HUES6 (cell line): ENCODE measurements around the gene CELA2A.
"Not testable (repeated sequence)": the region's sequence is repeated elsewhere in the genome, so short reads cannot be mapped to it uniquely, and the experiment has no call there.

ENCODE experiments used
- H3K27ac ChIP-seq: 2 replicates; pipeline ENCODE4 v1.7.0; 2013; ENCODE audit warnings: low read depth, mild to moderate bottlenecking, low read length, inconsistent platforms
- H3K27me3 ChIP-seq: 2 replicates; pipeline ENCODE4 v1.6.1; 2013; ENCODE audit warnings: low read length; ENCODE audit not compliant: control insufficient read depth, insufficient read depth
- H3K36me3 ChIP-seq: 2 replicates; pipeline ENCODE4 v1.6.1; 2013; ENCODE audit warnings: low read length; ENCODE audit not compliant: control insufficient read depth, insufficient read depth
- H3K4me1 ChIP-seq: 2 replicates; pipeline ENCODE4 v1.6.1; 2013; ENCODE audit warnings: low read length; ENCODE audit not compliant: control insufficient read depth, insufficient read depth
- H3K4me3 ChIP-seq: 2 replicates; pipeline ENCODE4 v1.5.1; 2013; ENCODE audit warnings: low read depth, low read length
- H3K9ac ChIP-seq: one replicate; pipeline ENCODE4 v1.6.1; 2013; ENCODE audit warnings: mild to moderate bottlenecking, low read length
- H3K9me3 ChIP-seq: 2 replicates; pipeline ENCODE4 v1.6.1; 2013; ENCODE audit warnings: low read depth, low read length; ENCODE audit not compliant: control insufficient read depth, insufficient read depth

Gene CELA2A

DNA sequence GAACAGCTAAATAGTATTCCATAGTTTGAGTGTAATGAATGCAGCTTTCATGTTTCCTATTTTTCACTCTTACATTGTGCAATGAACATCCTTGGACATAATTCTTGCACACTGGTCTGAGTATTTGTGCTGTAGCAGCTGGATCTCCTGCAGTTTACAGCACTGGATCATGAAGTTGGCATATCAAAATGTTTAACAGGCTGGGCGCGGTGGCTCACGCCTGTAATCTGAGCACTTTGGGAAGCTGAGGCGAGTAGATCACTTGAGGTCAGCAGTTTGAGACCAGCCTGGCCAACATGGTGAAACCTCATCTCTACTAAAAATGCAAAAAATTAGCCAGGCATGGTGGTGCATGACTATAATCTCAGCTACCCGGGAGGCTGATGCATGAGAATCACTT lies 14.5 kb downstream of the CELA2A start:
- not testable (repeated sequence) for H3K4me1 ChIP-seq, H3K27ac ChIP-seq, H3K27me3 ChIP-seq, H3K9me3 ChIP-seq, H3K9ac ChIP-seq, H3K4me3 ChIP-seq, H3K36me3 ChIP-seq

DNA sequence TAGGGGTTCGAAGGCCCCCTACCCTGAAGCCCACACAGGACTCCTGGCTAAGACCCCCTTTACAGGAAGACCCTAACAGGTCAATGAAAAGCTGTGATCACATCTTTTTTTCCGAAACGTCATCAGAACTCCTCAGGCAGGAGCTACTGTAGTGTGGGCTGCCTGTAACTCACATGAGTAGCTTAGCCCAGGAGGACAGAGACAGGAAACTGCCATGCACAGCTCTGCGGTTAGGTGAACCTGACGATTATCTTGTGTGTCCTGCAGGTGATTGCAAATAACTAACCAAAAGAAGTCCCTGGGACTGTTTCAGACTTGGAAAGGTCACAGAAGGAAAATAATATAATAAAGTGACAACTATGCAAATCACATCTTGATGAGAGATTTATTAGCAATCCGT lies 15.2 kb downstream of the CELA2A start:
- not testable (repeated sequence) for H3K36me3 ChIP-seq, H3K27ac ChIP-seq, H3K4me3 ChIP-seq, H3K9ac ChIP-seq, H3K27me3 ChIP-seq, H3K4me1 ChIP-seq, H3K9me3 ChIP-seq

DNA sequence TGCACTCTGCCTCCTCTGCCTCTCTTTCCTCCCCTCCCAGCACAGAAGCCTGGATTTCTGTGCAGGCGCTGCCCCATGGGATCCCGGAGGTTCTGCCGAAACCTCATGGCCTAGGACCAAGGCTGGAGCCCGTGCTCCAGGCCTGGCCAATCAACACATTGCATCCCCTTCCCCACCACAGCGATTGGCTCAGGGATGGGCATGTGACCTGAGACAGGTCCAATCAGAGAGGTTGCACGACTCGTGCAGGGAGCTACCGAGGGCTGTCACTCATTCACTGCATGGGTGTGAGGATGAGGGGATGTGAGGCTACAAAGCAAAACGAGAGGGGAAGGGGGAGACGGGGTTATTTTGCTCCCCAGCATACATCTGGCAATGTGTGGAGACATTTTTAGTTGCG lies 16.1 kb downstream of the CELA2A start:
- Histone ChIP-seq H3K27me3 (no peaks in the 10 kb centered on the region), H3K4me3 (no peak overlapping the region), H3K27ac (no peak overlapping the region), H3K4me1 (no peaks in the 10 kb centered on the region), H3K9me3 (no peaks in the 10 kb centered on the region), H3K36me3 (no peaks in the 10 kb centered on the region), H3K9ac (no peak overlapping the region)

GRCh38 chr1:15475752-15476314 lies 19.3 kb downstream of the CELA2A start, which contains the start of gene CELA2B:
CELA2B (plus strand) TSS chr1:15476104; CDS start chr1:15476126, 22 bp downstream.
- no peaks in the 10 kb centered on the region for H3K9me3 ChIP-seq
- no peaks in the 10 kb centered on the region for H3K36me3 ChIP-seq
- no peaks in the 10 kb centered on the region for H3K27me3 ChIP-seq
- H3K27ac ChIP-seq, result no peak within 1 kb of the TSS
- H3K4me3 ChIP-seq, result no peak within 1 kb of the TSS
- H3K9ac ChIP-seq, result no peak within 1 kb of the TSS
- no peaks in the 10 kb centered on the region for H3K4me1 ChIP-seq

DNA sequence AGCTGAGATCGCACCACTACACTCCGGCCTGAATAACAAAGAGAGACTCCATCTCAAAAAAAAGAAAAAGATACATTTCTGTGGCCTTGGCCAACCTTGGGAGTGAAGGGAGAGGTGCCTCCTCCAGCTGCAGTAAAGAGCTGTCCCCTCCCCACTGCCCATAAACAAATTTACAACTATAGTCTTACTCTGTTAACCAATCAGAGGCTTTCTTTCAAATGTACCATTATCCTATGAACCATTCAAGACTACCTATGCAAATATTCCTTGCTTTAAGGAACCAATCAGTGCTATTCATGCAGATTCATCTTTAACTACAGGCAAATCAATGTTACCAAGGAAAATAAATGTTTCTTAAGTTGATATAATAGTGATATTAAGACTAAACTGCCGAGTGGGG lies 20.4 kb downstream of the CELA2A start:
- H3K9me3 ChIP-seq, result no peaks in the 10 kb centered on the region
- H3K27me3 ChIP-seq, result no peaks in the 10 kb centered on the region
- no peaks in the 10 kb centered on the region for H3K4me1 ChIP-seq
- no peak overlapping the region for H3K9ac ChIP-seq
- no peaks in the 10 kb centered on the region for H3K36me3 ChIP-seq
- no peak overlapping the region for H3K27ac ChIP-seq
- H3K4me3 ChIP-seq, result no peak overlapping the region

DNA sequence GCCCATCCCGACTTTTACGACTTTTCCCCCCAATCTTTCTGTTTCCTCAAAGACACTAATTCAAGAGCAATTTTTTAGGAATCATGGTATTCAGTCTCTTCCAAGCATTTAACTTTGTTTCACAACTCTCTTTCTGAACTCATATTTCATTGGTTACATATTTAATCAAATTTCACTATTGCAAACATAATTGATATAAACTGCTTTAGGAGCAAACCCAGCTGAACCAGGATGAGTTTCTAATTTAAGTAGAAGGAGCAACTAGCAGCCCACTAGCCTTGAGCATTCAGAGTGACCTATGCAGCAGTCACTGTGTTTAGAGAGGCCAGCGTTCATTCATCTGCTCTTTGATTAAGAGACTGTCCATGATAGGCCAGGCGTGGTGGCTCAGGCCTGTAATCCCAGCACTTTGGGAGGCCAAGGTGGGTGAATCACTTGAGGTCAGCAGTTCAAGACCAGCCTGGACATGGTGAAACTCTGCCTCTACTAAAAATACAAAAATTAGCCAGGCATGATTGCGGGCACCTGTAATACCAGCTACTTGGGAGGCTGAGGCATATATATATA lies 21.2 kb downstream of the CELA2A start:
- H3K9ac ChIP-seq, result no peak overlapping the region
- no peak overlapping the region for H3K27ac ChIP-seq
- no peaks in the 10 kb centered on the region for H3K36me3 ChIP-seq
- no peaks in the 10 kb centered on the region for H3K9me3 ChIP-seq
- no peak overlapping the region for H3K4me3 ChIP-seq
- H3K27me3 ChIP-seq, result no peaks in the 10 kb centered on the region
- H3K4me1 ChIP-seq, result no peaks in the 10 kb centered on the region

DNA sequence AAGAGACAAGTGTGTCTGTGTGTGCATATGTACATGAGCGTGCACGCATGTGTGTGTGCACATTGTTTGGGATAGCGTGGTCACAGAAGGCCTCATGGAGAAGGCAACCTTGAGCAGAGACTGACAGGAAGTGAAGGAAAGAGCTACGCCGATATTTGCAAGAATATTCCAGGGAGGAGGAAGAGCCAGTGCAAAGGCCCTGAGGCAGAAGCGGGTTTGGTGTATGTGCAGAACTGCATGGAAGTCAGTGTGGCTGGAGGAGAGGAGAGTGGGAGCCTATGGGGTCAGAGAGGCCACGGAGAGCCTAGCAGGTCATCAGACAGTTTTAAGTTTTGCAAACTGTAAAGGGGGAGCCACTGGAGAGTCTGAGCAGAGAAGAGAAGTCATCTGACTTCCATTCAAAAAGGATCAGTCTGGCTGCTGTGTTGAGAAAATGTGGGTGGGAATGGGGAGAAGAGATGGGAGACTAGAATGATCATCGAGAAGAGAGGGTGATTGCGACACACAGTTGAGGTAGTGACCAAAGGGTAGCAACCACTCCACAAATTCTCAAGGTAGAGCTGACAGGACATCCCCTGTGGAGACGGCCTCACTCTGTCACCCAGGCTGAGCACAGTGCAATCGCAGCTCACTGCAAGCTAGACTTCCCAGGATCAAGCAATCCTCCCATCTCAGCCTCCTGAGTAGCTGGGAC lies 23.3 kb downstream of the CELA2A start:
- Histone ChIP-seq H3K27ac (no peak overlapping the region), H3K4me1 (no peaks in the 10 kb centered on the region), H3K4me3 (no peak overlapping the region), H3K9ac (no peak overlapping the region), H3K9me3 (no peaks in the 10 kb centered on the region), H3K36me3 (no peaks in the 10 kb centered on the region), H3K27me3 (no peaks in the 10 kb centered on the region)

DNA sequence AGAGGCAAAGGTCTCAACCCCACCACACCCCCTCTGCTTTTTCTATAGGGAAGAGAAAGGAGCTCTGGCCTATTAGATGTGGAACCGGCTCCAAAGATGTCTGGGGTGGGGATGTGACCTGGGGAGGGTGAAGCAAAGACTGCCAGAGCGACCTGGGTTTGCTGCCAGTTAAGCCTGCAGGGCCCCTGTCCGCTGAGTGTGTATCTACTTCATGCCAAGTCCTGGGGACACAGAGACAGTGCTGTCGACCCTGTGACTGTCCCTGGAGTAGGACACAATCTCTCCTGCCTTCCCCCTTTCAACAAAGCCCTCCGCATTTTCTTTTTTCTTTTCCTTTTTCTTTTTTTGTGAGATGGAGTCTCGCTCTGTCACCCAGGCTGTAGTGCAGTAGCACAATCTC lies 25.9 kb downstream of the CELA2A start:
- H3K27me3 ChIP-seq, H3K36me3 ChIP-seq, H3K9me3 ChIP-seq, H3K9ac ChIP-seq, H3K27ac ChIP-seq, H3K4me1 ChIP-seq, H3K4me3 ChIP-seq: not testable (repeated sequence)

GRCh38 chr1:15482983-15483543 lies 26.5 kb downstream of the CELA2A start:
- not testable (repeated sequence) for H3K4me3 ChIP-seq, H3K27me3 ChIP-seq, H3K36me3 ChIP-seq, H3K9ac ChIP-seq, H3K9me3 ChIP-seq, H3K4me1 ChIP-seq, H3K27ac ChIP-seq

GRCh38 chr1:15483971-15484370 lies 27.4 kb downstream of the CELA2A start:
- no peaks in the 10 kb centered on the region for H3K27me3 ChIP-seq
- no peaks in the 10 kb centered on the region for H3K9me3 ChIP-seq
- H3K4me1 ChIP-seq, result no peaks in the 10 kb centered on the region
- no peaks in the 10 kb centered on the region for H3K36me3 ChIP-seq
- no peak overlapping the region for H3K9ac ChIP-seq
- no peak overlapping the region for H3K4me3 ChIP-seq
- no peak overlapping the region for H3K27ac ChIP-seq

DNA sequence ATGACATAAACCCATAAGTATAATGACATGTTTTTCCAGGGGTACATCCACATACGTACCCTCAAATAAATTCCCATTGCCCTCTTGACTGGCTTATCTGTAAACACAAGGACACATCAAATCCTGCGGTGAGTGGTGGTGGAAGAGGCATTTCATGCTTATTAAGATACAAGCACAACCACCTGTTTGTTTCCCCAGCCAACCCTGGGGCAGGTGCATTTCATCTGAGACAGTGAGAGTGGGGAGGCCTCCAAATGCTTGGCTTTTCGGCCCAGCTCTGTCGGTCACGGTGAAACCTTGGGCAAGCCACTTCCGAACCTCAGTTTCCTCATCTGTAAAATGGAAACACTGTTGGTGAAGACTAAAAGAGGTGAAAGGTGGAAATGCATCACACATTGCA lies 27.9 kb downstream of the CELA2A start:
- H3K4me3 ChIP-seq, H3K27me3 ChIP-seq, H3K9ac ChIP-seq, H3K27ac ChIP-seq, H3K4me1 ChIP-seq, H3K36me3 ChIP-seq, H3K9me3 ChIP-seq: not testable (repeated sequence)
